HepG2 (cell line): ENCODE measurements around the gene ZFPL1. TPM values are rescaled to one million over a fixed set of nuclear protein-coding genes. Genes with fewer than 3 reads are reported as not detected.

Experiments
- BCL3 ChIP-seq: sonication (generic); formaldehyde crosslinking; IDR thresholded peaks from 2 replicates; pipeline ENCODE4 v1.5.1; 2020; ENCODE audit warnings: mild to moderate bottlenecking, missing genetic modification reagents, moderate library complexity
- CBX5 ChIP-seq: sonication (generic); formaldehyde crosslinking; IDR thresholded peaks from 2 replicates; pipeline ENCODE4 v1.4.0; 2020; ENCODE audit warnings: missing genetic modification reagents, borderline replicate concordance
- FLYWCH1 ChIP-seq: sonication (generic); formaldehyde crosslinking; IDR thresholded peaks from 2 replicates; pipeline ENCODE4 v1.8.1; 2023; ENCODE audit warnings: mild to moderate bottlenecking, missing genetic modification reagents
- HINFP ChIP-seq: sonication (generic); formaldehyde crosslinking; IDR thresholded peaks from 2 replicates; pipeline ENCODE4 v1.4.0; 2020; ENCODE audit warnings: low read depth, mild to moderate bottlenecking, missing genetic modification reagents
- IRF2 ChIP-seq: IDR thresholded peaks from 2 replicates; pipeline ENCODE4 v1.6.1; 2018; ENCODE audit warnings: missing genetic modification reagents, missing compliant biosample characterization
- NFYC ChIP-seq: IDR thresholded peaks from 2 replicates; pipeline ENCODE4 v1.6.1; 2016; ENCODE audit warnings: missing genetic modification reagents, missing compliant biosample characterization
- PITX1 ChIP-seq: sonication (generic); formaldehyde crosslinking; IDR thresholded peaks from 2 replicates; pipeline ENCODE4 v1.5.1; 2020; ENCODE audit warnings: mild to moderate bottlenecking, missing genetic modification reagents
- ZBTB34 ChIP-seq: sonication (generic); formaldehyde crosslinking; IDR thresholded peaks from 2 replicates; pipeline ENCODE4 v1.8.0; 2022; ENCODE audit warnings: mild to moderate bottlenecking, missing genetic modification reagents
- ZNF234 ChIP-seq: sonication (generic); formaldehyde crosslinking; conservative IDR thresholded peaks from 2 replicates; pipeline ENCODE4 v1.5.1; 2020; ENCODE audit warnings: mild to moderate bottlenecking, missing genetic modification reagents
- ZNF251 ChIP-seq: sonication (generic); formaldehyde crosslinking; IDR thresholded peaks from 2 replicates; pipeline ENCODE4 v1.9.0; 2021; ENCODE audit warnings: mild to moderate bottlenecking, missing genetic modification reagents
- ZNF264 ChIP-seq: sonication (generic); formaldehyde crosslinking; IDR thresholded peaks from 2 replicates; pipeline ENCODE4 v1.4.0; 2020; ENCODE audit warnings: missing genetic modification reagents
- ZNF331 ChIP-seq: sonication (generic); formaldehyde crosslinking; IDR thresholded peaks from 2 replicates; pipeline ENCODE4 v1.4.0; 2020; ENCODE audit warnings: missing genetic modification reagents
- ZNF432 ChIP-seq: sonication (generic); formaldehyde crosslinking; IDR thresholded peaks from 2 replicates; pipeline ENCODE4 v1.5.0; 2020; ENCODE audit warnings: missing genetic modification reagents, mild to moderate bottlenecking, borderline replicate concordance
- ZNF510 ChIP-seq: sonication (generic); formaldehyde crosslinking; IDR thresholded peaks from 2 replicates; pipeline ENCODE4 v1.4.0; 2020; ENCODE audit warnings: low read depth, mild to moderate bottlenecking, missing genetic modification reagents
- ZNF614 ChIP-seq: IDR thresholded peaks from 2 replicates; pipeline ENCODE4 v1.6.1; 2018; ENCODE audit warnings: missing biosample characterization, missing genetic modification reagents, inconsistent platforms, borderline replicate concordance
- ZNF660 ChIP-seq: sonication (generic); formaldehyde crosslinking; IDR thresholded peaks from 2 replicates; pipeline ENCODE4 v1.5.1; 2020; ENCODE audit warnings: mild to moderate bottlenecking, low read depth, missing genetic modification reagents, borderline replicate concordance
- ZNF768 ChIP-seq: sonication (generic); formaldehyde crosslinking; IDR thresholded peaks from 2 replicates; pipeline ENCODE4 v1.4.0; 2020; ENCODE audit warnings: missing genetic modification reagents
- ZNF773 ChIP-seq: sonication (generic); formaldehyde crosslinking; IDR thresholded peaks from 2 replicates; pipeline ENCODE4 v1.4.0; 2020; ENCODE audit warnings: missing genetic modification reagents, borderline replicate concordance
- ZNF776 ChIP-seq: sonication (generic); formaldehyde crosslinking; IDR thresholded peaks from 2 replicates; pipeline ENCODE4 v1.4.0; 2020; ENCODE audit warnings: mild to moderate bottlenecking, missing genetic modification reagents
- ZXDC ChIP-seq: sonication (generic); formaldehyde crosslinking; IDR thresholded peaks from 2 replicates; pipeline ENCODE4 v1.5.0; 2020; ENCODE audit warnings: mild to moderate bottlenecking, missing genetic modification reagents
- polyA plus RNA-seq, 8 experiments: library from polyadenylated mRNA; depleted of rRNA in 3 of 8; stranded (reverse) in 7 of 8; unstranded in 1 of 8; fragments of >200 nt; fragmentation: Illumina TruSeq in 4 of 8; extraction: Trizol in 4 of 8; gene quantifications; 2 replicates each; pipeline versions ENCODE4 v1.2.1 to v1.2.3, GENCODE V29; 2011 to 2016; ENCODE audit warnings: low read depth in 4 of 8, missing spikeins in 1 of 8, mixed read lengths in 1 of 8; ENCODE audit not compliant: insufficient read depth in 1 of 8
- total RNA-seq, 5 experiments: library from RNA; depleted of rRNA; stranded (reverse); fragments of >200 nt; fragmentation: Illumina TruSeq; extraction: Trizol; gene quantifications; 2 replicates each; pipeline ENCODE4 v1.2.3, GENCODE V29; 2016; ENCODE audit warnings: low read depth in 1 of 5
- TF ChIP-seq, protein P1 (sequence below): sonication (generic); formaldehyde crosslinking; IDR thresholded peaks from 2 replicates; pipeline ENCODE4 v1.4.0; 2020; ENCODE audit warnings: missing genetic modification reagents, borderline replicate concordance

The ZFPL1 gene
- total and polyA plus RNA-seq, 2 of the 13 experiments (the other 11 are each of a cell fraction or from before 2014, with no cell fraction given): 32.2 to 56.0 TPM

DNA sequence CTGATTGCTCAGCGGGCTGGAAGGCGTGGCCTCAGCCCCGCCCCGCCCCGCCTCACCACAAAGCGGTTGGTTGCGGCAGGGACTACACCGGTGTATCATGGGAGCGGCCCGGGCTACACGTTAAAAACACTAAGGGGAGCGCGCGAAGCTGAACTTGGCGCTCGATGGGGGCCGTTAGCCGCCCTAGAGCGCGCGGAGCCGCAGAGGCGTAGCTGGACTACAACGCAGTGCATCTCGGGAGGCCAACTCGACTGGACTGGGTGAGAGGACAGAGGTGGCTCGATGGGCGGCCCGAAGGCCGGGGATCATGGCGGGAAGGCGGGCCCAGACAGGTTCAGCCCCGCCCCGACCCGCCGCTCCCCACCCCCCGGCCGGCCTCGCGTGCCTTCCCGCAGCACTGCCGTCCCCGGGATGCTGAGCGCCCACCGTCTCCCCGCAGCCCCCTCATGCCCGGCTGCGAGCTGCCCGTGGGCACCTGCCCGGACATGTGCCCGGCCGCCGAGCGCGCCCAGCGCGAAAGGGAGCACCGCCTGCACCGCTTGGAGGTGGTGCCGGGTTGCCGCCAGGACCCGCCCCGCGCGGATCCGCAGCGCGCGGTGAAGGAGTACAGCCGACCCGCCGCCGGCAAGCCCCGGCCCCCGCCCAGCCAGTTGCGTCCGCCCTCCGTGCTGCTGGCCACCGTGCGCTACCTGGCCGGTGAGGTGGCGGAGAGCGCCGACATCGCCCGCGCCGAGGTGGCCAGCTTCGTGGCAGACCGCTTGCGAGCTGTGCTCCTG is 43.0 kb upstream of the ZFPL1 start, which contains the start of gene SAC3D1 (continued):
- TF ChIP-seq ZNF768 (CRISPR knock-in tag): peak; percentile 68; the same call in 1 of the 2 replicates
- TF ChIP-seq, protein P1, sequence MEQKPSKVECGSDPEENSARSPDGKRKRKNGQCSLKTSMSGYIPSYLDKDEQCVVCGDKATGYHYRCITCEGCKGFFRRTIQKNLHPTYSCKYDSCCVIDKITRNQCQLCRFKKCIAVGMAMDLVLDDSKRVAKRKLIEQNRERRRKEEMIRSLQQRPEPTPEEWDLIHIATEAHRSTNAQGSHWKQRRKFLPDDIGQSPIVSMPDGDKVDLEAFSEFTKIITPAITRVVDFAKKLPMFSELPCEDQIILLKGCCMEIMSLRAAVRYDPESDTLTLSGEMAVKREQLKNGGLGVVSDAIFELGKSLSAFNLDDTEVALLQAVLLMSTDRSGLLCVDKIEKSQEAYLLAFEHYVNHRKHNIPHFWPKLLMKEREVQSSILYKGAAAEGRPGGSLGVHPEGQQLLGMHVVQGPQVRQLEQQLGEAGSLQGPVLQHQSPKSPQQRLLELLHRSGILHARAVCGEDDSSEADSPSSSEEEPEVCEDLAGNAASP: no peak
- TF ChIP-seq ZXDC (CRISPR knock-in tag): peak; percentile 75; the same call in 1 of the 2 replicates
- TF ChIP-seq ZNF660: no peak
- TF ChIP-seq ZNF773 (CRISPR knock-in tag): peak; percentile 84; the same call in 1 of the 2 replicates
- peak; percentile 68 for TF ChIP-seq BCL3 (CRISPR knock-in tag)
- TF ChIP-seq ZNF251: no peak
- TF ChIP-seq PITX1 (CRISPR knock-in tag): peak; percentile 38; the same call in 1 of the 2 replicates
- TF ChIP-seq FLYWCH1 (CRISPR knock-in tag): no peak
- 0 out of 2 replicates have a peak, but pooled peaks have one; percentile 24 for TF ChIP-seq ZNF776
- TF ChIP-seq ZBTB34: 0 out of 2 replicates have a peak, but pooled peaks have one; percentile 40
- TF ChIP-seq ZNF614 (CRISPR knock-in tag): 0 out of 2 replicates have a peak, but pooled peaks have one; percentile 39
- no peak for TF ChIP-seq ZNF234
- TF ChIP-seq IRF2 (CRISPR knock-in tag): peak; percentile 61; the same call in 1 of the 2 replicates
- TF ChIP-seq HINFP (CRISPR knock-in tag): 0 out of 2 replicates have a peak, but pooled peaks have one; percentile 9
- TF ChIP-seq ZNF510: no peak
- TF ChIP-seq CBX5 (CRISPR knock-in tag): no peak; the same call in 1 of the 2 replicates
- no peak for TF ChIP-seq ZNF432 (CRISPR knock-in tag)
- peak; percentile 50; the same call in 1 of the 2 replicates for TF ChIP-seq ZNF264 (CRISPR knock-in tag)
- peak; percentile 50; the same call in 1 of the 2 replicates for TF ChIP-seq NFYC
- TF ChIP-seq ZNF331: 0 out of 2 replicates have a peak, but pooled peaks have one; percentile 45
